HepG2 (cell line): ENCODE results near the gene FSCN2. TPM values are rescaled to one million over a fixed set of nuclear protein-coding genes. Genes with fewer than 3 reads are reported as not detected.

Experiments
- ARID2 ChIP-seq: sonication (generic); formaldehyde crosslinking; IDR thresholded peaks from 2 replicates; pipeline ENCODE4 v1.8.1; 2022; ENCODE audit warnings: mild to moderate bottlenecking, missing genetic modification reagents, borderline replicate concordance
- ERF ChIP-seq: IDR thresholded peaks from 2 replicates; pipeline ENCODE4 v1.6.1; 2018; ENCODE audit warnings: missing biosample characterization, missing genetic modification reagents
- FOXC1 ChIP-seq: sonication (generic); formaldehyde crosslinking; IDR thresholded peaks from 2 replicates; pipeline ENCODE4 v1.8.0; 2022; ENCODE audit warnings: mild to moderate bottlenecking, missing genetic modification reagents, borderline replicate concordance
- FOXO1 ChIP-seq: sonication (generic); formaldehyde crosslinking; IDR thresholded peaks from 2 replicates; pipeline ENCODE4 v1.4.0; 2020; ENCODE audit warnings: missing genetic modification reagents
- FOXP1 ChIP-seq, 2 experiments: fragments of 450-650 bp in 1 of 2; IDR thresholded peaks; 2 replicates each; pipeline ENCODE4 v1.6.1; 2017 to 2018; ENCODE audit warnings: antibody characterized with exemption in 1 of 2
- POLR2AphosphoS2 ChIP-seq: IDR thresholded peaks from 2 replicates; pipeline ENCODE4 v1.6.1; 2011; ENCODE audit warnings: low read depth, low read length, improper control_type of control experiment
- RORA ChIP-seq: sonication (generic); formaldehyde crosslinking; IDR thresholded peaks from 2 replicates; pipeline ENCODE4 v1.5.0; 2020; ENCODE audit warnings: mild to moderate bottlenecking, missing genetic modification reagents, moderate library complexity
- THAP11 ChIP-seq: IDR thresholded peaks from 2 replicates; pipeline ENCODE4 v1.6.1; 2016; ENCODE audit warnings: missing biosample characterization, missing genetic modification reagents
- ZNF230 ChIP-seq: sonication (generic); formaldehyde crosslinking; IDR thresholded peaks from 2 replicates; pipeline ENCODE4 v1.4.0; 2020; ENCODE audit warnings: mild to moderate bottlenecking, missing genetic modification reagents
- ZNF7 ChIP-seq: IDR thresholded peaks from 2 replicates; pipeline ENCODE4 v1.6.1; 2016; ENCODE audit warnings: missing biosample characterization, missing genetic modification reagents
- polyA plus RNA-seq, 8 experiments: library from polyadenylated mRNA; depleted of rRNA in 3 of 8; stranded (reverse) in 7 of 8; unstranded in 1 of 8; fragments of >200 nt; fragmentation: Illumina TruSeq in 4 of 8; extraction: Trizol in 4 of 8; gene quantifications; 2 replicates each; pipeline versions ENCODE4 v1.2.1 to v1.2.3, GENCODE V29; 2011 to 2016; ENCODE audit warnings: low read depth in 4 of 8, missing spikeins in 1 of 8, mixed read lengths in 1 of 8; ENCODE audit not compliant: insufficient read depth in 1 of 8
- total RNA-seq, 5 experiments: library from RNA; depleted of rRNA; stranded (reverse); fragments of >200 nt; fragmentation: Illumina TruSeq; extraction: Trizol; gene quantifications; 2 replicates each; pipeline ENCODE4 v1.2.3, GENCODE V29; 2016; ENCODE audit warnings: low read depth in 1 of 5
- TF ChIP-seq, protein P1 (sequence below): sonication (generic); formaldehyde crosslinking; IDR thresholded peaks from 2 replicates; pipeline ENCODE4 v1.5.0; 2020; ENCODE audit warnings: mild to moderate bottlenecking, missing genetic modification reagents, borderline replicate concordance
- TF ChIP-seq, protein P2 (sequence below): sonication (generic); formaldehyde crosslinking; IDR thresholded peaks from 2 replicates; pipeline ENCODE4 v1.5.0; 2020; ENCODE audit warnings: mild to moderate bottlenecking, missing genetic modification reagents, borderline replicate concordance
- TF ChIP-seq, protein P3 (sequence below): sonication (generic); formaldehyde crosslinking; IDR thresholded peaks from 2 replicates; pipeline ENCODE4 v1.4.0; 2020; ENCODE audit warnings: missing genetic modification reagents, borderline replicate concordance
- TF ChIP-seq, protein P4 (sequence below): IDR thresholded peaks from 2 replicates; pipeline ENCODE4 v1.6.1; 2016

Gene FSCN2
- total and polyA plus RNA-seq, 2 of the 13 experiments (the other 11 are each of a cell fraction or from before 2014, with no cell fraction given) = 0.09 TPM; not detected in 1

DNA sequence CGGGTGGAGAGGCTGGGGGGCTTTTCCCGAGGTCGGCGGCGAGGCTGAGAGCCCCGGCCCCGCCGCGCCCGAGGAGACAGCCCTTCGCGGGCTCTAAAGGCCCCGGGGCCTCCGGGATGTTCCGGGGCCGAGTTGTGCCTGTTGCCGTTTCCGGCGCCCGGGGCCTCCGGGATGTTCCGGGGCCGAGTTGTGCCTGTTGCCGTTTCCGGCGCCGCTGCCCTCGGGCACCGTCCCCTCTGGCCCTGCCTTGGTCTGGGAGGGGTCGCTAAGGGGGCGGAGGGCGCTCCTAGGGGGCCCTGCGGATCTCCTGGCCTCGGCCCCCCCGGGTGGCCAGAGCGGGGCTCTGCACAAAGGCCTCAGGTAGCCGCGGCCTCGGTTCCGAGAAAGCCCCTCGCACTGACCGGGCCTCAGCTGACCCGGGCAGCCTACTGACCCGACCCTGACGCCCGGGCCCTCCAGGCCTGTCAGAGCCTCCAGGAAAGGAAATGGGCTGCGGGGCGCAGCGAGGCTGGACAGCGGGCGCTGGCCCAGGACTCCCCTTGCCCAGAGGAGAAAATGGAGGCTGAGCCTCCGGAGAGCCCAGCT is 39.8 kb upstream of the FSCN2 start (continued):
- TF ChIP-seq, protein P1, sequence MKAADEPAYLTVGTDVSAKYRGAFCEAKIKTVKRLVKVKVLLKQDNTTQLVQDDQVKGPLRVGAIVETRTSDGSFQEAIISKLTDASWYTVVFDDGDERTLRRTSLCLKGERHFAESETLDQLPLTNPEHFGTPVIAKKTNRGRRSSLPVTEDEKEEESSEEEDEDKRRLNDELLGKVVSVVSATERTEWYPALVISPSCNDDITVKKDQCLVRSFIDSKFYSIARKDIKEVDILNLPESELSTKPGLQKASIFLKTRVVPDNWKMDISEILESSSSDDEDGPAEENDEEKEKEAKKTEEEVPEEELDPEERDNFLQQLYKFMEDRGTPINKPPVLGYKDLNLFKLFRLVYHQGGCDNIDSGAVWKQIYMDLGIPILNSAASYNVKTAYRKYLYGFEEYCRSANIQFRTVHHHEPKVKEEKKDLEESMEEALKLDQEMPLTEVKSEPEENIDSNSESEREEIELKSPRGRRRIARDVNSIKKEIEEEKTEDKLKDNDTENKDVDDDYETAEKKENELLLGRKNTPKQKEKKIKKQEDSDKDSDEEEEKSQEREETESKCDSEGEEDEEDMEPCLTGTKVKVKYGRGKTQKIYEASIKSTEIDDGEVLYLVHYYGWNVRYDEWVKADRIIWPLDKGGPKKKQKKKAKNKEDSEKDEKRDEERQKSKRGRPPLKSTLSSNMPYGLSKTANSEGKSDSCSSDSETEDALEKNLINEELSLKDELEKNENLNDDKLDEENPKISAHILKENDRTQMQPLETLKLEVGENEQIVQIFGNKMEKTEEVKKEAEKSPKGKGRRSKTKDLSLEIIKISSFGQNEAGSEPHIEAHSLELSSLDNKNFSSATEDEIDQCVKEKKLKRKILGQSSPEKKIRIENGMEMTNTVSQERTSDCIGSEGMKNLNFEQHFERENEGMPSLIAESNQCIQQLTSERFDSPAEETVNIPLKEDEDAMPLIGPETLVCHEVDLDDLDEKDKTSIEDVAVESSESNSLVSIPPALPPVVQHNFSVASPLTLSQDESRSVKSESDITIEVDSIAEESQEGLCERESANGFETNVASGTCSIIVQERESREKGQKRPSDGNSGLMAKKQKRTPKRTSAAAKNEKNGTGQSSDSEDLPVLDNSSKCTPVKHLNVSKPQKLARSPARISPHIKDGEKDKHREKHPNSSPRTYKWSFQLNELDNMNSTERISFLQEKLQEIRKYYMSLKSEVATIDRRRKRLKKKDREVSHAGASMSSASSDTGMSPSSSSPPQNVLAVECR (CRISPR knock-in tag) = no peak
- TF ChIP-seq, protein P2, sequence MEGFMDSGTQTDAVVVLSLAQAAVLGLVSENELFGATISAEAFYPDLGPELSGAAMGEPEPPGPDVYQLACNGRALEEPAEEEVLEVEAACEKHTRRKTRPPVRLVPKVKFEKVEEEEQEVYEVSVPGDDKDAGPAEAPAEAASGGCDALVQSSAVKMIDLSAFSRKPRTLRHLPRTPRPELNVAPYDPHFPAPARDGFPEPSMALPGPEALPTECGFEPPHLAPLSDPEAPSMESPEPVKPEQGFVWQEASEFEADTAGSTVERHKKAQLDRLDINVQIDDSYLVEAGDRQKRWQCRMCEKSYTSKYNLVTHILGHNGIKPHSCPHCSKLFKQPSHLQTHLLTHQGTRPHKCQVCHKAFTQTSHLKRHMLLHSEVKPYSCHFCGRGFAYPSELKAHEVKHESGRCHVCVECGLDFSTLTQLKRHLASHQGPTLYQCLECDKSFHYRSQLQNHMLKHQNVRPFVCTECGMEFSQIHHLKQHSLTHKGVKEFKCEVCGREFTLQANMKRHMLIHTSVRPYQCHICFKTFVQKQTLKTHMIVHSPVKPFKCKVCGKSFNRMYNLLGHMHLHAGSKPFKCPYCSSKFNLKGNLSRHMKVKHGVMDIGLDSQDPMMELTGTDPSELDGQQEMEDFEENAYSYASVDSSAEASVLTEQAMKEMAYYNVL (CRISPR knock-in tag) = no peak
- TF ChIP-seq ZNF7 (CRISPR knock-in tag) (no peak), POLR2AphosphoS2 (no peak), RORA (CRISPR knock-in tag) (no peak), ZNF230 (CRISPR knock-in tag) (no peak; the same call in 1 of the 2 replicates), FOXO1 (CRISPR knock-in tag) (no peak), THAP11 (no peak), ARID2 (CRISPR knock-in tag) (no peak), FOXP1 (IDR thresholded peaks at IDR 0.05) (no peak), FOXP1 (CRISPR knock-in tag; IDR thresholded peaks at IDR 0.05) (no peak), ERF (CRISPR knock-in tag) (no peak), FOXC1 (CRISPR knock-in tag) (no peak; the same call in 1 of the 2 replicates)
- TF ChIP-seq, protein P3, sequence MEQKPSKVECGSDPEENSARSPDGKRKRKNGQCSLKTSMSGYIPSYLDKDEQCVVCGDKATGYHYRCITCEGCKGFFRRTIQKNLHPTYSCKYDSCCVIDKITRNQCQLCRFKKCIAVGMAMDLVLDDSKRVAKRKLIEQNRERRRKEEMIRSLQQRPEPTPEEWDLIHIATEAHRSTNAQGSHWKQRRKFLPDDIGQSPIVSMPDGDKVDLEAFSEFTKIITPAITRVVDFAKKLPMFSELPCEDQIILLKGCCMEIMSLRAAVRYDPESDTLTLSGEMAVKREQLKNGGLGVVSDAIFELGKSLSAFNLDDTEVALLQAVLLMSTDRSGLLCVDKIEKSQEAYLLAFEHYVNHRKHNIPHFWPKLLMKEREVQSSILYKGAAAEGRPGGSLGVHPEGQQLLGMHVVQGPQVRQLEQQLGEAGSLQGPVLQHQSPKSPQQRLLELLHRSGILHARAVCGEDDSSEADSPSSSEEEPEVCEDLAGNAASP (CRISPR knock-in tag) = no peak
- TF ChIP-seq, protein P4, sequence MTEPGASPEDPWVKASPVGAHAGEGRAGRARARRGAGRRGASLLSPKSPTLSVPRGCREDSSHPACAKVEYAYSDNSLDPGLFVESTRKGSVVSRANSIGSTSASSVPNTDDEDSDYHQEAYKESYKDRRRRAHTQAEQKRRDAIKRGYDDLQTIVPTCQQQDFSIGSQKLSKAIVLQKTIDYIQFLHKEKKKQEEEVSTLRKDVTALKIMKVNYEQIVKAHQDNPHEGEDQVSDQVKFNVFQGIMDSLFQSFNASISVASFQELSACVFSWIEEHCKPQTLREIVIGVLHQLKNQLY (CRISPR knock-in tag) = no peak
